DMS114 treated with DMSO at 0.1 percent for 48 hours (cell line): Measurements from ENCODE around the gene ZDHHC18.
"Not testable (repeated sequence)": the region's sequence is repeated elsewhere in the genome, so short reads cannot be mapped to it uniquely, and the experiment has no call there.

Experiments
- DNase-seq: peaks from one replicate; lab custom pipeline; 2025; ENCODE audit not compliant: unreplicated experiment; lab: John Stamatoyannopoulos, UW

ZDHHC18 gene

GRCh38 chr1:26791148-26791547 lies 35.3 kb upstream of the ZDHHC18 start:
- DNase-seq: no peak

- no peak for DNase-seq
Measured at GRCh38 chr1:26791626-26792025, 34.9 kb upstream of the ZDHHC18 start.

- no peak for DNase-seq
Measured at GRCh38 chr1:26792924-26793323, 33.6 kb upstream of the ZDHHC18 start.

- DNase-seq: no peak
Measured at GRCh38 chr1:26794391-26794790, 32.1 kb upstream of the ZDHHC18 start.

GRCh38 chr1:26797627-26798026 lies 28.9 kb upstream of the ZDHHC18 start:
- DNase-seq: no peak

GRCh38 chr1:26799479-26800142 lies 26.9 kb upstream of the ZDHHC18 start:
- no peak for DNase-seq

GRCh38 chr1:26803932-26804331 lies 22.6 kb upstream of the ZDHHC18 start:
- not testable (repeated sequence) for DNase-seq

- peak; percentile 57 for DNase-seq
Measured at GRCh38 chr1:26810105-26810504, 16.4 kb upstream of the ZDHHC18 start.

GRCh38 chr1:26811057-26811456 lies 15.4 kb upstream of the ZDHHC18 start:
- no peak for DNase-seq

- DNase-seq: no peak
Measured at GRCh38 chr1:26811708-26812107, 14.8 kb upstream of the ZDHHC18 start.

GRCh38 chr1:26814377-26814776 lies 12.1 kb upstream of the ZDHHC18 start:
- no peak for DNase-seq

GRCh38 chr1:26814893-26815292 lies 11.6 kb upstream of the ZDHHC18 start:
- no peak for DNase-seq

- no peak for DNase-seq
Measured at GRCh38 chr1:26820784-26821269, 5.7 kb upstream of the ZDHHC18 start.

GRCh38 chr1:26822737-26823395 lies 3.6 kb upstream of the ZDHHC18 start:
- no peak for DNase-seq

- DNase-seq: no peak
Measured at GRCh38 chr1:26824731-26825130, 1.8 kb upstream of the ZDHHC18 start.

- DNase-seq: no peak
Measured at GRCh38 chr1:26827106-26827604, 667 bp downstream of the ZDHHC18 start.

- no peak for DNase-seq
Measured at GRCh38 chr1:26827663-26828062, 1.2 kb downstream of the ZDHHC18 start.

- DNase-seq: no peak
Measured at GRCh38 chr1:26828411-26828991, 2.0 kb downstream of the ZDHHC18 start.

- no peak for DNase-seq
Measured at GRCh38 chr1:26829184-26829911, 2.9 kb downstream of the ZDHHC18 start.

- no peak for DNase-seq
Measured at GRCh38 chr1:26831059-26831458, 4.6 kb downstream of the ZDHHC18 start.

- DNase-seq: no peak
Measured at GRCh38 chr1:26831546-26832248, 5.2 kb downstream of the ZDHHC18 start.
